ENCODE data around the gene PROSER3.
A peak's percentile ranks its signal among the peaks of the same experiment; 100 is the strongest.

DNA sequence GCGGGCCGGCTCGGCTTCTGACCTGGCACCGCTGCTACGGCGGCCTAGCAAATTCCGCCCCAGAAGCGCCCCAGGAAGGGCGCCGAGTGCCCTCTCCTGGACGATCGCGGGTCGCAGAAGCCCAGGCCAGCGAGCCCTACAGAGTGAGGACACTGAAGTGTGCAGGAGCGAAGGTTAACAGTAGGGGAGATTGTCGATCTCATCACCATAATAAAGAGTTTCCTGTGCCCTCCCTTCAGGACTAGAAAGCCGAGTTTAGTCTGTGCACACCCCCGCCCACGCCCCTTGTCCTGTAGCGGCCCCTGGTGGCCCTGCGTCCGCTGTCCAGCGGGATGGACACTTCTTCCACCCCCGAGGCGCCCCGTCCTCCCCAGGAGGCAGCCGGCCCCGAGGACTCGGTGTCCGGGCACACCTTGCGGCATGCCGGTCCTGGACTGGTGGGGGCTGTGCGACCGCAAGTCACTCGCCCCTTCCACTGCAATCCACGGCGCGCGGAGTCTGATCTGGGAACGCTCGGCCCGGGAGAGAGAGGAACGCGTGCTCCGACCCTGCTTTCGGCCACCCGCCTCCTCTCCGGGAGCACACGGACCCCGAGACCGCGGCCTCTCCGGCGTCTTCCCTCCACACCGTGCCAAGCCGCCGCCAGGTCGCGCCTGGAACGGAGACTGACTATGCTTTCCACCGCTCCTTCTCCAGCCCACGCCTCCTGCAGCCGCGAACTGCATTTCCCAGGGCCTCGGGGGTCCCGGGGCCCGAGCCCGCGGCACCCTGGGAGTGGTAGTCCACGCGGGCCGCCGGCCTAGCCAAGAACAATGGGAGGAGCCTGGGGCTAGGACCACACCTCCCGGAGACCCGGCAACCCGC is 40.9 kb upstream of the PROSER3 start:
- peak; percentile 72 to 82; a peak in 3 of 4 replicates for TF ChIP-seq CTCF (conservative IDR thresholded peaks at IDR 0.05; ENCODE audit: low read depth in 2 of 2)
- TF ChIP-seq POLR2AphosphoS5 (IDR thresholded peaks at IDR 0.05; ENCODE audit: low read depth) = peak; percentile 63

Measured in GM23338 (cell line).